Right renal pelvis (tissue), 4 donors: ENCODE data around the gene BABAM1. TPM values are rescaled to one million over a fixed set of nuclear protein-coding genes. Genes with fewer than 3 reads are reported as not detected.

Experiments used
- DNase-seq, 4 donors: peaks; one replicate each; pipeline ENCODE4 v3.0.0-alpha.2; 2013; ENCODE audit warnings: low read depth in 4 of 4, low spot score in 3 of 4, missing footprints in 1 of 4
- polyA plus RNA-seq, 4 donors: library from polyadenylated mRNA; unstranded; fragments of 120-200 nt; gene quantifications; one replicate each; pipeline ENCODE4 v1.2.1, GENCODE V29; 2013; ENCODE audit not compliant: insufficient read length in 4 of 4

Gene BABAM1
- polyA plus RNA-seq, 4 donors: 93.4 to 109 (median 99.6) TPM

DNA sequence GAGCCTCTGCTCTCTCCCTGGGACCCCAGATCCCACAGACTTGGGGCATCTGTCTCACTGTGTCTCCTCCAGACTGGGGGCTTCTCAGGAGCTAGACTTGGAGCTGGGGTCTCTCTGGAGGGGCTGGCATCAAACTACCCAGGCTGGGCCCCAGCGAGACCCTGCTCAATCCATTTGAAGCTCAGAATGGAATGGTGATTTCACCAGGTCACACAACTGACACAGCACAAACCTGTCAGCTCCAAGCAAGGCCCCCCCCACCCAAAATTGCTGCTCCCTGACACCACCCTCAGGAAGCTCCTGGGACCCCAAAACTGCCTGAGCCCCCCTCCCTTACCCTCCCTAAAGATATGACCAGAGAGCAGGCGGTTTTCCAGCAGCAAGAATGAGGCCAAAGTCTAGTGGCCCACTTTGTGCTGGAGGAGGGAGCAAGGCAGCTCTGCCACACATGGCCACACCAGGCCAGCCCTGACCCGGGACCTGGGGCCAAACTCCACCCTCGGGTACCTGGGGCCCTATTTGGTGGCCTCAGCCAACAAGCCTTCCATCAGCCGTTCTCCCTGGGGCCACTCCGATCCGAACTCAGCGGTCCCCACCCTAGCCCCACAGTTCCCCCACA, 23.9 kb upstream of the BABAM1 start:
- no peak for DNase-seq

DNA sequence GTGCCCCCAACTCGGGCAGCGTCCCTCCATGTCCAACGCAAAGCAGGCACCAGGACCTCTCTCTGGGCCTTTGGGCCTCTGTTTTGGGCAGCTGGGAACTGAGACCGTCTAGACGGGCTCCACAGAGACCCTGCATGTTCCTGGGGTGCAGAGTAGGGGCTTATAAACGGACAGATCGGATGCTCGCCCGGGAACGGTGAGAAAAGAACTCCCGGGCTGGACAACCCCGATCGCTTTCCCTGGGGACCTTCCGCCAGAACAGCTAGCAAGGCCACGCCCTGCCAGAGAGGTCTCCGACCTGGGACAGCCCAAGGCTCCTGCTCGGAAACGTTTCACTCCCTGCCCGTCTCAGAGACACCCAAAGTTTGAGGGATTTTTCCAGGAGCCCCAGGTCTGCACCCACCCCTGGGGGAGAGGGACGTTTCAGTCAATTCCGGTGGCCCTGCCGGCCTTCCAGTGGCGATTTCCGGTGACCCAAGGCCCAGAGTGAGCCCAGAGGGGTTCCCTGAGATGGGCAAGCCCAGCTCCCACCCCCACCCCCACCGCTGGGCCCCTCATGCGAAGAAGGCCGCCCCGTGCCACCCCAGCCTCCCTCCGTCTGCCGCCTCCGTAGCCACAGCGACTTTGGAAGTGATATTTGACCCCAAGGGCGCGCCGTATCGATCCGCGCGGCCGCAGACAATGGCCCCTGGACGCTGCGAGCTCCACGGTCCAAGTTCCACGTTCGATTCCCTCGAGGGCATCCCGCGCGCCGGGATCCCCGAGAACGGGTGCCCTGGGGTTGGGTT, 23.2 kb upstream of the BABAM1 start:
- DNase-seq: no peak

DNA sequence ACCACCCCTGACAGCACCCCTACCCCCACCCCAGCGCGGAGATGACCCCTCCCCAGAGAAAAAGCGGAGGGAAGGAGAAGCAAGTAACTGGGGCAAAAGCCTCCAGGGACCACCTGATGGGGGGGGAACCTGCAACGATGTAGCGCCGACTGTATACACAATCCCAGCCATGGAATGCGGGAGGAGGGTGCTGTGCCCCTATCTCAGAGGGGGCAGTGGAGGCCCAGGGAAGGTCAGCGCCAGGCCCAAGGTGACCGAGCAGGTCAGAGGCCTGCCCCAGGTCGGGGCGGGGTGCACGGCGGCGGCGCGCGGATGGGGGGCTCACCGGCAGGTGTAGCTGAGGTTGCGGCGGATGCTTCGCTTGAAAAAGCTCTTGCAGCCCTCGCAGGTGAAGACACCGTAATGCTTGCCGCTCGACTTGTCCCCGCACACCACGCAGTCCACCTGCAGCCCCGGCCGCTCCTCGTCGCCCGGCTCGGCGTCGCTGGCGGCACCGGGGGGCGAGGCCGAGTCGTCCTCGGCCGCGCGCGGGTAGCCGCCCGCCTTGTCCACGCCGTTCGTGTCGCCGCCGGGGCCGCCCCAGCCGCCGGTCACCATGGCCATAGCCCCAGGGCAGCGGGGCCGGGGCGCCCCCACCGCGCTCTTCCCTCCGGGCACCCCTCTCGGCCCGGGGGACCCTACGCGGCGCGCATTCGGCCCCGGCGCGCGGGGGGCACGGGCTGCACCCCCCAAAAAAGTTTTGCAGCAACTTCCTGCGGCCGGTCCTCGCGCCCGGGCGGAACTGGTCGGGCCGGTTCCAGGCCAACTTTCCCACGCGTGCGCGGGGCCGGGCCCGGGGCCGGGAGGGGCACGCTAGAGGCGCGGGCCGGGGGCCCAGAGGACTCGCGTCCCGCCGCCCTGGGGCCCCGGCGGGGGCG, 22.4 kb upstream of the BABAM1 start:
- no peak for DNase-seq

DNA sequence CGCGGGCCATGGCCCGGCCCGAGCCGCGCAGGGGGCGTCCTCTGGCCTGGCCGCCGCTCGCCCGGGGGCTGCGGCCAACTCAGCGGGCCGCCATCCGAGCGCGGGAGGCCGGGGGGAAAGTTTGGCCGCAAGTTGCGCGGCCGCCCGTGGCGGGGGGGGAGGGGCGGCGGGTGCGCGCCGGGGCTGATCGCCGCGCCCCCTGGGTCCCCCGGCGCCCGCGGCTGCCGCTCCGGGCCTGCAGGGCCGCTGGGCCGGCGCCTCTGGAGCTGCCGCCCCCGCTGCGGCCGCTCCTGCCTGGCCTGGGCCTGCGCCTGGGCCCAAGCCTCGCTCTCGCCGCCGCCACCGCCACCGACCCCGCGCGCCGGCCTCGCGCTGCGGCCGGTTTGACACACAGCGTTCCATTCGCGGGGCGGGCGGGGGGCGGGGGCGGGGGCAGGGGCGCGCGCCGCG, 21.7 kb upstream of the BABAM1 start, which contains the start of gene NR2F6:
Gene NR2F6, minus strand, starts transcription at position 385 of the 450 bp plus-strand sequence. CDS start 699 bp downstream, outside the sequence.
- no peak for DNase-seq

DNA sequence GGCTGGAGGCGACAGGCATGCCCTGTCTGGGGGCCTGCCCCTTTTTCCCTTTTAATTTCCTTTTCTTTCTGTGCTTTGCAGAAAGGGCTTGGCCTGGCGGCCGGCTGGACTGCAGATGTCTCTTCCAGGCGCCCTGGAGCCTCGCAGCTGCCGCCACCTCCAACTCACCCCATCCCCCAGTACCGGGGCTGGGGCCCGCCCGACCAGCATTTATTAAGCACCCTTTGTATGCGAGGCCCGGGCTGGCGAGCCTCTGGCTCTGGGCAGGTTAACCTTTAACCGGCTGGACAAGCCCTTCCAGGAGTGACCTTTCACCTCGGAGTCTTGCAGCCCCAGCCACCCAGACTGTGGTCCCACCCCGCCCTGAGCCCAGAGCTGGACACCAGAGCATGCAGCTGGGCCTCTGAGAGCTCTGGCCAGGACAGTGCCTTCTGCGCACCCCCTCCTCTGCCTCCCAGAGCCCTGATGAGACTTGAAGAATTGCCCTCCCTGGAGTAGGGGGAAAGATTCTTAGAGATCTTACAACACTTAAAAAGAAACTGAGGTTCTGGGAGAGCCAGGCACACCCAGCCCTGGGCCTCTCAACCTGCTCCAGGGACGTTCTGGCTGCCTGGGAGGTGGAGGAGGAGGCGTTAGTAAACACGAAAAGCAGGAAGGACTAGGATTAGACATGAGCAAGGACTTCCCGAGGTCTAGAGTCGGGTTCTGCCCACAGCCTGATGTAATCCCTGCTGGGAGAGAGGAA, 20.4 kb upstream of the BABAM1 start:
- no peak for DNase-seq

DNA sequence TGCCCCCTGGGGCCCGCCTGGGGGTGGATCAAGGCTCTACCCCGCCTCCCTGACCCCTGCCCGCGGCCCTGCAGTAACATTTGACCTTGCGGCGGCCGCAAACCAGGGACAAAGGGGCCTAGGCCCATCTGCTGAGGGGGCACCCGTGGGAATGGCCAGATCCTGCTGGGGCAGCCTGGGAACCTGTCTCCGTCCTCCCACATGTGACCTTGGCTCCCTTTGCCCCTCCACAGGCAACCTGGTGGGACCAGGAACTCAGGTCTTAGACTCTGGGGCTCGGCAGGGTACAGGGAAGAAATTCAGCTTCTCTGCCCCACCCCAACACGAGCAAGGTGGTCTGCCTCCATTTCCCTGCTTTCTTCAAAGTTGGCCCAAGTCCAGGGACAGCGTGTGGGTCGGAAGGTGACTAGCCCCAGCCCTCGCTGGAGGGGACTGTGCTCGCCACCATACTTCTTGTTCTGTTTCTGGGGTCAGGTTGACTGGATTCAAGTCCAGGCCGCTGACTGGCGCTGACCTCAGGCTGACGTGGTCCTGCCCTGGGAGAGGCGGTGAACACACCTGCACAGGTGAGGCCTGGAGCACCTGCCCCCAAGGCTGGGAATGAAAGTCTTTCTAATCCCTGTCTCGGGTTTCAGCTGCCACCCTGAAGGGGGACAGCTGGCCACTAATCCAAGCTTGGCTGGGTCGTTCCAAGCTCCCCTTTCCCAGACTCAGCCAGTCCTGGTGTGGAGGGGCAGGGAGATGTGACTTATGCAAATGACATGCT, 19.0 kb upstream of the BABAM1 start:
- no peak for DNase-seq

DNA sequence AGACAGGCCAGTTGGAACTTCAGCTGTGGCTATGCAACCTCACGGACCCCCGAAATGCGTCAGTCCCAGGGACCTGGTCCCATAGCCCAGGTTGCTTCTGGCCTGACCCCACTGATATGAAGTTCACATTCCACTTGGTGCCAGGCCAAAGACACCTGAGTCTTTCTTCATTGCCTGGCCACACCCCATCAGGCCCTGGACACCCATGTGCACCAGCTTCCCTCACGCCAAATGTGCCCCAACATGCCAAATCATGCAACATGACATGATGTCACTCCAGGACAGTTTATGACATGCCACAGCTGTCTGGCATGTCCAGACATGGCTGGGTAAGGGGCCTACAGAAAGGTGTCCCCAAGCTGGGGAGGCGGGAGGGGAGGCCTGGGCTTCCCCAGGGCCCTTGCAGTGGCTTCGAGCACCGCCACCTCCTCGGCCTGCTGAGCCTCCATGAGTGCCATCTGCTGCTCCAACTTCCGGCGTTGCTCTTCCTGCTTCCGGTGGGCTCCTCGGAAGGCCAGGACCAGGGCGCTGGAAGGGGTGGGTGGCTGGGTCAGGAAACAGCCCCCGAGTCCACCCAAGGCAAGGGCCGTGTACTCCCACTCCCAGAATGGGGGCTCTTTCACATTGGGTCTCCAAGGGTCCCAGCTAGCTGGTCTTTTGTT, 17.2 kb upstream of the BABAM1 start:
- DNase-seq: no peak

DNA sequence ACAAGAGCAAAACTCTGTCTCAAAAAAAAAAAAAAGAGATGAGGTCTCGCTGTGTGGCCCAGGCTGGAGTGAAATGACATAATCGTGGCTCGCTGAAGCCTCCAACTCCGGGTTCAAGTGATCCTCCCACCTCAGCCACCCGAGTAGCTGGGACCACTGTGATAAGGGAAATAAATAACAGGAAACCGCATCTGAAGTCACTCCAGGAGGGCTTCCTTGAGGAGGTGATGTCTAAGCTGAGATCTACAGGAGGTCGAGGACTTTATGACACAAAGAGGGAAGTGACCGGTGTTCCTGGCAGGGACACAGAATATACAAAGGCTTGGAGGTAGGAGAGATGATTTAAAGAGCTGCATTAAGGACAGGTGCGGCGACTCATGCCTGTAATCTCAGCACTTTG, 12.6 kb upstream of the BABAM1 start:
- no peak for DNase-seq

DNA sequence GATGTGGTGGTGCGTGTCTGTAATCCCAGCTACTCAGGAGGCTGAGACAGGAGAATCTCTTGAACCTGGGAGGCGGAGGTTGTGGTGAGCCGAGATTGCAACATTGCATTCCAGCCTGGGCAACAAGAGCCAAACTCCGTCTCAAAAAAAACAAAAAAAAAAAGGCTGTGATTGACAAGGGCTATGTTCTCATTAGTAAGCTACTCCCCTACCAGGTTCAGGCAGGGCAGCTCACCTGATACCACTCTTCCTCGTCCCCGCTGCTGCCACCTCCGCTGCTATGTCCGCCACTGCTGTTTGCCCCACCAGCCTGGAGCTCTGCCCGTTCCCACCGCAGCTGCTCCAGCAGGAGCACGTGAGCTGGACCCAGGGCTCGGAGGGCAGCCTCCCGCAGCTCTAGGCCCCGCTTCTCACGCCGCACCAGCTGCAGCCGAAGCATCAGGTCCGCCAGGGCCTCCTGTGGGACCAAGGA, 12.1 kb upstream of the BABAM1 start:
- DNase-seq: no peak

DNA sequence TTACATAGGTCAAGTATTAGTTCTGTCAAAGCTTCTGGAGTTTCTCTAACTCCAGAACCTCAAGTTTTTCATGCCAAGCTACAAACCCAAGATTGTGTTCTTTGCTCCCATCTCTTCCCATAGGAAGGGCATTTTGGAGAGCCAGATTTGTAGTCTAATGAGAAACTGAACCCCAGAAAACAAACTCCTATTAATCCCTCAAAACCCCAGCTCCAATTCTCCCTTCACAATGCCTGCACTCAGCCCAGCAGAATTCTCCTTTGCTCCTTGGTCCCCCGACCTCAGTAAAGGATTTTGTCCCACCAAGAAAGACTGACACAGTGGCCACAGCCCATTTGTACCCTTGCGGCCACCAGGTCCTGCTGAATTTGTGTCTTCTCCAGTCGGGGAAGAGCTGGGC, 11.1 kb upstream of the BABAM1 start:
- no peak for DNase-seq

DNA sequence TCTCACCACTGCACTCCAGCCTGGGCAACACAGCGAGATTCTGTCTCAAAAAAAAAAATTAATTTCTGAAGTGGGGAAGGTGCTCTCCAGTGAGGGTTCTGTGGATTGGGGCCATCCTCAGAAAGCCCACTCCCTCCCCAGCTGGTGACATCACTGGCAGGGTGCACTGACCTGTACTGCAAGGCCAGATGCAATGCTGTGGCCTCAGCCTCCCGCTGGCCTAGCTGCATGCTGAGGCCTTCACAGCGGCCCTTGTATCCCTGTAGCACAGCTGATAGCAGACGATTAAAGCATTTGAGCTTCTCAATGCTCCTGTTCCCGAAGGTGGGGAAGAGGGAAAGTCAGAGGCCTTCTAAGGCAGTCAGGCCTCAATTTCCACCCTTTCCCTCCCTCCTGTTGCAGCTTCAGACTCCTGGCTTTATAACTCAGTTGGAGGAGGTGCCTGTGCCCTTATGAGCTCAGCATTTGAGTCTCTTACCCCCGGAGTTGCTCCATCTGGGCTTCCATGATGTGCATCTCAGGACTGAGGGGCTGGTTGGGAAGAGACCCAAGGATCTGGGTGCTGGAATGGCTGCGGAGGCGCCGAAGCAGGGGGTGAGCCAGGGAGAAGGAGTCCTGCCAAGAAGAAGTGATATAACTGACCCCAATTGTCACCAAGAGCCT, 8.0 kb upstream of the BABAM1 start:
- no peak for DNase-seq

DNA sequence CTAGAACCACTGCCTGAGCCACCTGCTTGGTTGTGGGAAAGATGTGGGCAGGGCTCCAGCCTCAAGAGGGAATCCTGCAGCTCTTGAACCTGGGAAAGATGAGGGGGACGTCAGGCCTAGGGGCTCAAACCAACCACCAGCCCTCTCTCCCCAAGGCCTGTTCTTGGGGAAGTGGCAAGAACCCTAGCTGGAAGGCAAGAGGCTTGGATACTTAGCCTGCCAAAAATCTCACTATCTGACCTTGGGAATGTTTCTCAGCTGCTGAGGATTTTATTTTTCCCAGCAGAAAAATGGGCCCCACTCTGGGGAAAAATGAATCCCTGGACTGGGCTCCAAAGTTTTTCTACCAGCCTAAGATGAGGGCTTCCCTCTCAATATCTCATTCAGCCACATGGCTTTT, 7.3 kb upstream of the BABAM1 start:
- DNase-seq: no peak

DNA sequence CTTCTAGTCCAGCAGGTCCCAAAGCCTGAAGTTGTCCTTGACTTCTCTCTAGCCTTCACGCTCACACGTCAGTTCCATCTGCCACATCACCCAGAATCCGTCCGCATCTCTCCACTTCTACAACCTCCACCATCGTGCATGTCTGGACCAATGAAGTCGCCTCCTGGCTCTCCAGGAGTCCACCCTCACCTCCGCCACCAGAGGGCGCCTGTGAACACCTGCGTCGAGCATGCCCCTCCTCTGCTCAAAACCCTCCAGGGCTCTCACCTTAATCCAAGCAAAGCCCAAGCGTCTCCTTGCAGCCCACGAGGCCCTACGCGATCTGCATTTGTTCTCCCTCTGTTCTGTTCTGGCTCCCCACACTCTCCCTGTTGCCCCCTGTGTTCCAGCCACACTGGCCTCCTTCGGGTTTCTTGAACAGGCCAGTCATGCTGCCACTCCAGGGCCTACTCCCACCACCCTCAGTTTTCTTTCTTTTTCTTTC, 6.4 kb upstream of the BABAM1 start:
- DNase-seq: no peak

DNA sequence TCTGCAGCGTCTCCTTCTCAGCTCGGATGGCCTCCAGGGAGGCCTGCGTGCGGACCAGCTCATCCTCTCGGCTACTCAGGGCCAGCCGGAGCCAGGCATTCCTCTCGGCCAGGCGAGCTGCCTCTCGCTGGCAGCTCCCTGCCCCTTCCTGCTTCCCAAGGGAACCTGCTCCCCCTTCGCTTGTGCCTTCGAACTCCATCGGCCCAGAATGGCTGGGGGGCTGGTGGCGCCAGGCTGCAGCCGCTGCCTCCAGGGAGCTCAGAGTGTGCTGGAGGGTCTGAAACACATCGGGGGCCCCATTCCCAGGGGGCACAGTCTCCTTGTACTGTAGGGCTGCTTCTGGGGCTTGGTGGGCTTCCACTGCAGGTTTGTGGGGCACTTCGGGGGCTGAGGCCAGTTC, 4.7 kb upstream of the BABAM1 start:
- DNase-seq: no peak

DNA sequence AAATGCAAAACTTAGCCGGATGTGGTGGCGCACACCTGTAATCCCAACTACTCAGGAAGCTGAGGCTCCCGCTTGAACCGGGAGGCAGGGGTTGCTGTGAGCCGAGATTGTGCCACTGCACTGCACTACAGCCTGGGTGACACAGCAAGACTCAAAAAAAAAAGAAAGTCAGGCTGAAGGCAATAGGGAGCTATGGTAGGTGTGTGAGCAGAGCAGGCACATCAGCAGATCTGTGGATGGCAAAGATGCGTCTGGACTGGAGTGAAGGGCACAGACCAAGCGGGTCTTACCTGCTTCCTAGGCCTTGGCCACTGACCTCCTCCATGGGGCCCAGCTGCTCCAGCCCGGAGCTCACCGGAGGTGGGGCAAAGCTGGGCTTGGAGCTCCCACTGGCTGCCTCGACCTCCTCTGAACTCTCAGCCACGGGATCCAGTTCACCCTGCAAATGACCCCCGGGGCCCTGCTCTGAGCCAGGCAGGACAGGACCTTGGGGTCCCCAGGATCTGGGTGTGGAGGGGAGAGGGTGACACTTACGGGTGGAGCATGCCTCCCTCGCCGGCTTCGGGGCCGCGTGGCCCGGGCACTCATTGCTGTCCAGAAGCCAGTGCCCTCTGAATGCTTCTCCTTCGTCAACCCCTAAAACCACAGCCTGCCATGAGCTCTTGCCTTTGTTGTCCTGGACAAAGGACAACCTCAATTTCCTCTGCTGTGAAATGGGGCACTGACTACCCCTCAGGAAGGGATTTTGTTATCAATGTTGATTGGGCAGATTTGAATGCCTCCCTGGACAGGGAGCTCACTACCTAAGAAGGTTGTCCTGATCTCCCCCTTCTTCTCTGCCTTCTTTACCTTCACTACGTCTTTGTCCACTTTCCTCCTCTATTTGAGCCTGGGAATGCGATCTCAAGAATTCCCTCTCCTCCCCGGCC, 3.3 kb upstream of the BABAM1 start:
- DNase-seq: no peak

DNA sequence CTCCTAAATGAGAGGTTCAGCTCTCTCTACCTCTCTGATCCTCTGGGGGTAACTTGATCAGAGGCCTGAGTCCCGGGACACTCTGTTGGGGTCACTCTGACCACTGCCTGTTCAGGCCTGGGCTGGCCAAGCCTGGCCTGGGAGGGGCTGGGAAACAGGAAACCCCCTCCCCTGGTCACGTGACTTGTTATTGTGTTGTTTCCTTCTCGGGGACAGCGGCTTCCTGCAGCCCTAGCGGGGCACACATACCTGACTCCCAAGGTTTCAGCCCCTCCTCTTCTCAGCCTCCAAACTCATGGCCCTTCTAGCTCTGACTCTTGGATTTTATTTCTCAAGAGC, 2.6 kb upstream of the BABAM1 start, which contains the start of gene USHBP1:
Gene USHBP1, minus strand, starts transcription at position 105 of the 339 bp plus-strand sequence. CDS start 446 bp downstream, outside the sequence.
- no peak for DNase-seq

DNA sequence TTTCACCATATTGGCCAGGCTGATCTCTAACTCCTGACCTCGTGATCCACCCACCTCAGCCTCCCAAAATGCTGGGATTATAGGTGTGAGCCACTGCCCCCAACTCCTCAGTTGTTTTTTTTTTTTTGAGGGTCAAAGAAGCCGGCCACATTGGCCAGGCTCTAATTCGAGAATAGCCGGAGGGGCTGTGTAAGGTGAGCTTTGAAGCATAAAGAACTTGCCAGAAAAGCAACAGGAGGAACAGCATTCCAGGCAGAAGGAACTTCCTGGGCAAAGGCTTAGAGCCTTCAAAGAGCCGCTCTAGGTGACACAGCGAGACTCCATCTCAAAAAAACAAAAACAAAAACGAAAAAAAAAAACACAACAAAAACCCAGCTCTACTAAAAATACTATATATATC, 1.2 kb upstream of the BABAM1 start:
- no peak for DNase-seq
